ENCODE measurements around the gene TRAK2.
"Not testable (repeated sequence)": the region's sequence is repeated elsewhere in the genome, so short reads cannot be mapped to it uniquely, and the experiment has no call there.

The TRAK2 gene

GRCh38 chr2:201448701-201449100 is 2.6 kb downstream of the TRAK2 start:
- TF ChIP-seq, protein P1, sequence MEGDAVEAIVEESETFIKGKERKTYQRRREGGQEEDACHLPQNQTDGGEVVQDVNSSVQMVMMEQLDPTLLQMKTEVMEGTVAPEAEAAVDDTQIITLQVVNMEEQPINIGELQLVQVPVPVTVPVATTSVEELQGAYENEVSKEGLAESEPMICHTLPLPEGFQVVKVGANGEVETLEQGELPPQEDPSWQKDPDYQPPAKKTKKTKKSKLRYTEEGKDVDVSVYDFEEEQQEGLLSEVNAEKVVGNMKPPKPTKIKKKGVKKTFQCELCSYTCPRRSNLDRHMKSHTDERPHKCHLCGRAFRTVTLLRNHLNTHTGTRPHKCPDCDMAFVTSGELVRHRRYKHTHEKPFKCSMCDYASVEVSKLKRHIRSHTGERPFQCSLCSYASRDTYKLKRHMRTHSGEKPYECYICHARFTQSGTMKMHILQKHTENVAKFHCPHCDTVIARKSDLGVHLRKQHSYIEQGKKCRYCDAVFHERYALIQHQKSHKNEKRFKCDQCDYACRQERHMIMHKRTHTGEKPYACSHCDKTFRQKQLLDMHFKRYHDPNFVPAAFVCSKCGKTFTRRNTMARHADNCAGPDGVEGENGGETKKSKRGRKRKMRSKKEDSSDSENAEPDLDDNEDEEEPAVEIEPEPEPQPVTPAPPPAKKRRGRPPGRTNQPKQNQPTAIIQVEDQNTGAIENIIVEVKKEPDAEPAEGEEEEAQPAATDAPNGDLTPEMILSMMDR (conservative IDR thresholded peaks at IDR 0.05; ENCODE audit: low read length) = no peak
- no peak overlapping the region for H3K4me3 ChIP-seq (ENCODE audit: low read length)
- DNase-seq (ENCODE audit: low read depth) = no peak

- DNase-seq (ENCODE audit: low read depth) = no peak
- TF ChIP-seq, protein P1 (conservative IDR thresholded peaks at IDR 0.05; ENCODE audit: low read length) = no peak
- no peak overlapping the region for H3K4me3 ChIP-seq (ENCODE audit: low read length)
Measured at GRCh38 chr2:201448061-201448460, 3.2 kb downstream of the TRAK2 start.

DNA sequence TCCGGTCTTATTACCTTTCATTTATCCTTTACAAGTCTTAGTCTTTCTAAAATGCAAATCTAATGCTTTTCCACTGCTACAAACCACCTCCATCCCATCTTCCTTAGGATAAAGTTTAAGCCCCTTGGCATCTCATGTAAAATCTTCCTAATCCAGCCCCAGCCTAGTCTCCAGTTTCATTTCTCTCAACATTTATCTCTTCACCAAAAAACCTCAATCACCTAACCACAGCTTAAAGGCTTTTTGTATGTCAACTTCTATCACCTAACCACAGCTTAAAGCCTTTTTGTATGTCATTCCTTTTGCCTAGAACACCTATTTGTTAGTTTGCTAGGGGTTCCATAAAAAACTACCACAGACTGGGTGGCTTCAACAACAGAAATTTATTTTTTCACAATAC is 4.2 kb downstream of the TRAK2 start:
- no peak for DNase-seq (ENCODE audit: low read depth)
- no peak overlapping the region for H3K4me3 ChIP-seq (ENCODE audit: low read length)
- TF ChIP-seq, protein P1 (conservative IDR thresholded peaks at IDR 0.05; ENCODE audit: low read length) = no peak

GRCh38 chr2:201444746-201445465 is 6.4 kb downstream of the TRAK2 start:
- TF ChIP-seq, protein P1 (conservative IDR thresholded peaks at IDR 0.05; ENCODE audit: low read length) = no peak
- no peak overlapping the region for H3K4me3 ChIP-seq (ENCODE audit: low read length)
- DNase-seq (ENCODE audit: low read depth) = peak; percentile 68

GRCh38 chr2:201441409-201441808 is 9.8 kb downstream of the TRAK2 start:
- H3K4me3 ChIP-seq (ENCODE audit: low read length) = no peak overlapping the region
- DNase-seq (ENCODE audit: low read depth) = no peak
- TF ChIP-seq, protein P1 (conservative IDR thresholded peaks at IDR 0.05; ENCODE audit: low read length) = no peak

- H3K4me3 ChIP-seq (ENCODE audit: low read length) = no peak overlapping the region
- no peak for DNase-seq (ENCODE audit: low read depth)
- TF ChIP-seq, protein P1 (conservative IDR thresholded peaks at IDR 0.05; ENCODE audit: low read length) = no peak
Measured at GRCh38 chr2:201440182-201440581, 11.1 kb downstream of the TRAK2 start.

- DNase-seq (ENCODE audit: low read depth); H3K4me3 ChIP-seq (ENCODE audit: low read length): not testable (repeated sequence)
Measured at GRCh38 chr2:201439336-201439922, 11.8 kb downstream of the TRAK2 start.
